Loucy (cell line): Measurements from ENCODE around the gene CAPN2.

Experiments
- CTCF ChIP-seq: fragments of 200-600 bp; sonication (generic); conservative IDR thresholded peaks from 2 replicates; pipeline ENCODE4 v1.5.1; 2014; ENCODE audit warnings: mild to moderate bottlenecking, antibody characterized with exemption, low read length
- EZH2phosphoT487 ChIP-seq: fragments of 200-600 bp; IDR thresholded peaks from 2 replicates; pipeline ENCODE4 v1.6.1; 2018; ENCODE audit warnings: antibody characterized with exemption, mild to moderate bottlenecking, moderate library complexity, borderline replicate concordance

GRCh38 chr1:223796210-223796609, 83.9 kb downstream of the CAPN2 start:
- TF ChIP-seq CTCF (no peak), EZH2phosphoT487 (no peak)
